Rectal smooth muscle tissue (tissue), 1 donor: ENCODE measurements around the gene IL1B.

ENCODE experiments used
- H3K27ac ChIP-seq: one replicate; pipeline ENCODE4 v1.7.0; 2013; ENCODE audit warnings: low read depth, low read length, inconsistent platforms
- H3K27me3 ChIP-seq: one replicate; pipeline ENCODE4 v1.7.0; 2013; ENCODE audit warnings: low read length; ENCODE audit not compliant: control insufficient read depth, insufficient read depth
- H3K36me3 ChIP-seq: one replicate; pipeline ENCODE4 v1.7.0; 2013; ENCODE audit warnings: low read length; ENCODE audit not compliant: control insufficient read depth, insufficient read depth
- H3K4me1 ChIP-seq: one replicate; pipeline ENCODE4 v1.7.0; 2013; ENCODE audit warnings: low read length; ENCODE audit not compliant: control insufficient read depth, insufficient read depth
- H3K4me3 ChIP-seq: one replicate; pipeline ENCODE4 v1.7.0; 2013; ENCODE audit warnings: low read length
- H3K9ac ChIP-seq: one replicate; pipeline ENCODE4 v1.7.0; 2013; ENCODE audit warnings: low read length

IL1B gene

GRCh38 chr2:112836695-112837117 is at the start of gene IL1B:
IL1B (minus strand) TSS chr2:112836779; CDS start chr2:112836229, 550 bp downstream.
- H3K27ac ChIP-seq = no peak within 1 kb of the TSS
- no peaks in the 10 kb centered on the region for H3K36me3 ChIP-seq
- H3K4me1 ChIP-seq = no peaks in the 10 kb centered on the region
- no peak within 1 kb of the TSS for H3K9ac ChIP-seq
- H3K27me3 ChIP-seq = no peaks in the 10 kb centered on the region
- H3K4me3 ChIP-seq = no peak within 1 kb of the TSS

DNA sequence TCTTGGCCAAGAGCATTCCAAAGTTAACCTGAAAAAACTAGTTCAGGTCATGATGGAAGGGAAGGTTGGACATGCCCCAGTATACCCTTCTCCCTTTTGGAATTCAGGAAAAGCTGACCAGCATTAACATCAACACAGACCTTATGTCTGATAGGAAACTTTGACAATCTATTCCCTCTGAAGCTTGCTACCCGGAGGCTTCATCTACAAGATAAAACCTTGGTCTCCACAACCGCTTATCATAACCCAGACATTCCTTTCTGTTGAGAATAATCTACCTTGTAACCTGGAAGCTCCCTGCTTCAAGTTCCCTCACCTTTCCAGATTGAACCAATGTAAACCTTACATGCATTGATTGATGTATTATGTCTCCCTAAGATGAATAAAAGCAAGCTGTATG is 49.7 kb upstream of the IL1B start:
- Histone ChIP-seq H3K36me3 (no peaks in the 10 kb centered on the region), H3K4me1 (no peaks in the 10 kb centered on the region), H3K27me3 (no peaks in the 10 kb centered on the region), H3K4me3 (no peak overlapping the region), H3K27ac (no peak overlapping the region), H3K9ac (no peak overlapping the region)

- Histone ChIP-seq H3K36me3 (no peaks in the 10 kb centered on the region), H3K4me1 (no peaks in the 10 kb centered on the region), H3K4me3 (no peak overlapping the region), H3K9ac (no peak overlapping the region), H3K27me3 (no peaks in the 10 kb centered on the region), H3K27ac (no peak overlapping the region)
Measured at GRCh38 chr2:112885506-112885902, 48.9 kb upstream of the IL1B start.

DNA sequence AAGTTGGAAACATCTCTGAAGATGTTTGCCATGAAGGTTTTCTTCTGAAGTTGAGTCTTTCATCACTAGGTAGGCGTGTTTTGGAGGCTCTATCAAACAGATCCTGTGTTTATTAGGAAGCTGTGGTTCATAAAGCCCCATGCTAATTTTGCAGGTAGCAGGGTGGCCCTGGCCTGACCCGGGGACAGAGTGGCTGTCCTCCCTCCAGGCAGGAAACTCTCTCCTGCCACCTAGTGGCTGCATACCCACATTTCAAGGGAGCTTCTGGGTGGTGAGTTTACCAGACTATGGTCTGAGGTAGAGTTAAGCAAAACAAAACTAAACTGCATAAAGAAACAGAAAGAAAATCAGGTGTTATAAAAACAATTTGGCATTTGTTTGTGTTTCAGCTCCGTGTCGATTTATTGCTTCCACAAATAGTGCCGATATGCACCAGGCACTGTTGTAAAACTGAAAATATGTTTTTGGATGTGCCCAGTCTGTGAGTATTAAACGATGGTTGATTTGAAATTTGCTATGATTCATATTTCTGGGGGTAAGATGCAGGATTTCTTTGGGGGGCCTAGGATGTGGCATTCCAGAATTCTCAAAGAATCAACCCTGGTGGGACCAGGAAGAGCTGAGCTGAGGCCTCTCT is 48.4 kb upstream of the IL1B start:
- Histone ChIP-seq H3K36me3 (no peaks in the 10 kb centered on the region), H3K27me3 (no peaks in the 10 kb centered on the region), H3K4me1 (no peaks in the 10 kb centered on the region), H3K9ac (no peak overlapping the region), H3K27ac (no peak overlapping the region), H3K4me3 (no peak overlapping the region)

GRCh38 chr2:112883669-112884068 is 47.1 kb upstream of the IL1B start:
- no peaks in the 10 kb centered on the region for H3K36me3 ChIP-seq
- no peak overlapping the region for H3K4me3 ChIP-seq
- H3K9ac ChIP-seq = no peak overlapping the region
- H3K4me1 ChIP-seq = no peaks in the 10 kb centered on the region
- no peak overlapping the region for H3K27ac ChIP-seq
- no peaks in the 10 kb centered on the region for H3K27me3 ChIP-seq

GRCh38 chr2:112881217-112881985 is 44.8 kb upstream of the IL1B start:
- H3K9ac ChIP-seq = no peak overlapping the region
- no peaks in the 10 kb centered on the region for H3K4me1 ChIP-seq
- no peak overlapping the region for H3K4me3 ChIP-seq
- no peaks in the 10 kb centered on the region for H3K27me3 ChIP-seq
- H3K27ac ChIP-seq = no peak overlapping the region
- no peaks in the 10 kb centered on the region for H3K36me3 ChIP-seq

DNA sequence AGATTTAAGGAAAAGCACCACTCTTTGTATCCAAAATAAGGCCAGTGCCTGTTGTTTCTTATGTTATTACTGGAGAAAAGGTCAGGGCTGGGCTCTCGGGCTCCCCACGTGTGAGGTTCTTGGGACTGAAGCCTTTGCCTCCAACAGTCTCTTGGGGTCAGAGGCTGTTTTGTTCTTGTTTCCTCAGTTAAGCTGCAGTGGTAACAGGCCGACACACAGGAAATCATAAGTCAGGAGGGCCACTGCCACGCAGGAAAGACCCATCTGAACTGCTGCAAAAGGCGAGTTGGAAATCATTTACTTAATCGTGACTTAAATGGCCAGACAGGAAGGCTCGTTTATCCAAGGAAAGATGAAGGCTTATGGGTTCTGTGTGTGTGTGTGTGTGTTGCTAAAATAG is 44.1 kb upstream of the IL1B start:
- H3K27ac ChIP-seq = no peak overlapping the region
- no peaks in the 10 kb centered on the region for H3K4me1 ChIP-seq
- no peaks in the 10 kb centered on the region for H3K36me3 ChIP-seq
- no peak overlapping the region for H3K9ac ChIP-seq
- no peak overlapping the region for H3K4me3 ChIP-seq
- no peaks in the 10 kb centered on the region for H3K27me3 ChIP-seq

DNA sequence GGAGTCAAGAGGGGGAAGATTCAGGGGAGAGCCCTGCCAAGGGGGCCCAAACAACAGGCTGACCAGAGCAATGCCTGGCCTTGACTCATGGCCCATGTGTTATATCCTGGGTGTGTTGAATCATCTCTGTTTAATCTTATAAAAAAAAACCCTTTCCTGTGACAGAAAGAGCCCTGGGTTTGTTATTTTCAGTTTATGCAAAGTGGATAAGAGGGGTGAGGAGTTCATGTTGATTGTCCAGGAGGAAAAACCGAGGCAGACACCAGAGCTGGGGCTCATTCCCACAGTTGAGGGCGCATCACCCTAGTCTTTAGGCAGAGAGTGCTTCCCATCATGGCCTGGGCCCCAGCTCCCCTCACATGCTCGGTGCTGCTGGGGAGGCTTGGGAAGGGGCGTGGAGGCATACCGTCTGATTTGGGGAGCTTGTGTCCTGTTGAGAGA is 43.5 kb upstream of the IL1B start:
- Histone ChIP-seq H3K36me3 (no peaks in the 10 kb centered on the region), H3K27ac (no peak overlapping the region), H3K4me1 (no peaks in the 10 kb centered on the region), H3K27me3 (no peaks in the 10 kb centered on the region), H3K9ac (no peak overlapping the region), H3K4me3 (no peak overlapping the region)

DNA sequence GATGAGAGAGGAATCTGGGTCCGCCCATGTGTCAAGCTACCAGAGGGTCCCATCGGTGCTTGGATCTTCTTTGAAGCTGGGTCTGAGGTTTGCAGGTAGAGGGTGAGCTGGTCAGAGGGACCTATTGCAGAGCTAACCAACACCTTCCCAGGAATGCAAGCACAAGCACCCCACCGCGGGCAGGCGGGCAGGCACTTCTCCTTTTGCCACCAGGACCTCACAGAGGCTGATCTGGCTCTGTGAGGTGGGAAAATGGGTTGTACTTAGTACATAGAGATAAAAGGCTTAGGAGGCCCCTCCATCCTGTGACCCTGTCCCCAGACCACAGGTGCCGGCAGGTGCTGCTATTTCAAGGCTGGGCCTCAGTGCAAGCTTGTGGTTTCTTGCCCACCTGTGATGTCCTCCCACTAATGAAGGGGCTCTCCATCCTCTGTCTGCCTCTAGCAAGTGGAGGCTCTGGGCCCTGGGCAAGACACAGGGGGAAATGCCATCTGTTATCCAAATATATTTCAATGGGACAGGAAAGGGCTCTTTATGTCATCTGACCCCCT is 43.0 kb upstream of the IL1B start:
- H3K27ac ChIP-seq = no peak overlapping the region
- H3K9ac ChIP-seq = no peak overlapping the region
- H3K4me1 ChIP-seq = no peaks in the 10 kb centered on the region
- H3K27me3 ChIP-seq = no peaks in the 10 kb centered on the region
- H3K4me3 ChIP-seq = no peak overlapping the region
- H3K36me3 ChIP-seq = no peaks in the 10 kb centered on the region

- no peak overlapping the region for H3K9ac ChIP-seq
- no peaks in the 10 kb centered on the region for H3K27me3 ChIP-seq
- no peaks in the 10 kb centered on the region for H3K4me1 ChIP-seq
- H3K36me3 ChIP-seq = no peaks in the 10 kb centered on the region
- H3K27ac ChIP-seq = no peak overlapping the region
- no peak overlapping the region for H3K4me3 ChIP-seq
Measured at GRCh38 chr2:112877423-112877822, 40.8 kb upstream of the IL1B start.

DNA sequence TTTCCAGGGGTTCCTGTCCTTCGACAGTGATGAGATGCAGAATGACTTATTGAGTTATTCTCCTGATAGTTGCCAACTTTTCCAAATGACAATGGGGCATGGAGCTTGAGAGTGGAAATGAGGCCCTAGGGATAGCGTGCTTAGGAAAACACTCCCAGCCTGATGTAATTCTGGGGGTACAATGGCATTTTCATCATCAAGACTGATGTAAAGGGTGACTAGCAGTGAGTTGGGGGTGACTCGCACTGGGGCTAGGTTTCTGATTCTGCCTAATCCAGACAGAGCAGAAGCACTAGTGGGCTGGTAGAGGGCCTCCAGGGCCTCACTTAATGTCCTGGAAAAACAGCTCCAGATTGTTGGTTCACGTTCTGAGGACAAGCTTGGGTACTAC is 40.4 kb upstream of the IL1B start:
- no peaks in the 10 kb centered on the region for H3K27me3 ChIP-seq
- H3K27ac ChIP-seq = no peak overlapping the region
- H3K9ac ChIP-seq = no peak overlapping the region
- no peaks in the 10 kb centered on the region for H3K4me1 ChIP-seq
- no peaks in the 10 kb centered on the region for H3K36me3 ChIP-seq
- H3K4me3 ChIP-seq = no peak overlapping the region

GRCh38 chr2:112876257-112876970 is 39.8 kb upstream of the IL1B start:
- H3K36me3 ChIP-seq = no peaks in the 10 kb centered on the region
- no peak overlapping the region for H3K4me3 ChIP-seq
- H3K4me1 ChIP-seq = no peaks in the 10 kb centered on the region
- H3K27ac ChIP-seq = no peak overlapping the region
- H3K9ac ChIP-seq = no peak overlapping the region
- H3K27me3 ChIP-seq = no peaks in the 10 kb centered on the region
